ENCODE data around the gene OR10G4.
"Not testable (repeated sequence)": the region's sequence is repeated elsewhere in the genome, so short reads cannot be mapped to it uniquely, and the experiment has no call there.

OR10G4 gene

GRCh38 chr11:124012697-124013096 is at the start of gene OR10G4:
Gene OR10G4 (plus strand): TSS chr11:124012997. CDS start chr11:124015575, 2,578 bp downstream.
- DNase-seq: no peak

DNA sequence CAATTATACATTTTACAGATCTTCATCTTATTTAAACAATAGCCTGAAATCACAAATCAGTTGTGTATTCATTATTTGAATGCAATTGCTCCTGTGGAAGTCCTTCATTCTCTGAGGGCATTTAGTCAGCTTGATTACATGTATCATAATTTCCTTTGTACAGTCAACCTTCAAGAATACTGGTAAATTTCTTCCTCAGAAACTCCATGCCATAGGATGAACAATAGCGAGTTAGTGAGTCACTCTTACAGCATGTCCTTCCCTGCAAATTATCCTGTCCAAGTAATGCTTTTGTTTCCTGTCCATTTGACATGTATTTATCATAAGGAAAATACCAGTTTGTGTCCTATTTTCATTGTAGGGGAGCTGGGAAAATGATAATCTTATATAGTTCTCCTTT is 39.0 kb upstream of the OR10G4 start:
- DNase-seq: no peak

DNA sequence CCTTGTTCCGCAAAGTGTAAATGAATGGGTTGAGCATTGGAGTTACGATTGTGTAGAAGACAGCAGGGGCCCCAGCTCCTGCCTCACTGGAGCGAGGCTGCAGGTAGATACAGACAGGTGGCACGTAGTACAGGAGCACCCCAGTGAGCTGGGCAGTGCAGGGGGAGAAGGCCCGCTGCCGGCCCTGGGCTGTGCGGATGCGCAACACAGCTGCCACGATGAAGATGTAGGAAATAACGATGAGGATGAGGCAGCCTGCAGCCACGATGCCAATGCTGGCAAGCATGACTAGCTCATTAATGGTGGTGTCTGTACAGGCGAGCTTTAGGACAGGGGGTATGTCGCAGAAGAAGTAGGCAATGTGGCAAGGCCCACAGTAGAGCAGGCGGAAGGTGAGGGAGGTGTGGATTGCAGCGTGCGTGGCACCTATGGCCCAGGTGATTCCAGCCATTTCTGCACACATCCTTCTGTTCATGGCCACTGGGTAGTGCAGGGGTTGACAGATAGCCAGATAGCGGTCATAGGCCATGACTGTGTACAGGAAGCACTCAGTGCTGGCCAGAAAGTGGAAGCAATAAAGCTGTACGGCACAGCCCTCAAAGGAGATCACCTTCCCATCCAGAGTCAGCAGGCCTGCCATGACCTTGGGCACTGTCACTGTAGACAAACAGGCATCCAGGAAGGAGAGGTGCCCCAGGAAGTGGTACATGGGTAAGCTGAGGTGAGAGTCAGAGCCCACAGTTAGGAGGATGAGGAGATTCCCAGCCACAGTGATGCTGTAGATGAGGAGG is 35.8 kb upstream of the OR10G4 start:
- no peak for DNase-seq

GRCh38 chr11:123977731-123978347 is 35.0 kb upstream of the OR10G4 start, which contains the start of gene OR10S1:
Gene OR10S1 (minus strand): TSS chr11:123977781. CDS start chr11:123977664, 117 bp downstream.
- no peak for DNase-seq

DNA sequence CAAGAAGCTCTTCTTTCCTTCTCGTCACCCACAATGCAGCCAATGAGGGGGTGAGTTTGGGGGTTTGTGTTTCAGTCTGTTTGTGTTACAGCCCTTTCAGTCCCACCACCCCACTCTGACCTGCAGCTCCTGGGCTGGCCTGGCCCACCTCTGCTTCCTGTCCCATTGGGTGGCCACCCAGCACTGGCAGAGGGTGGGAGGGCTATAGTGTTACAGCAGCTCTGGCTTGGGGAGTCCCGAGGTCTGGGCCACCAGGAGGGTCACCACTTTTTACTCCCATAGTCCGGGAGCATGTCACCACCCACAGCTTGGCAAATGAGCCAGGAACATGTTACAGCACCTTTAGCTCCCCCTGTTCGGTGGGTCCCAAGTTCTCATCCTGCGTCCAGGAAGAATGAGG is 33.5 kb upstream of the OR10G4 start:
- no peak for DNase-seq

- no peak for DNase-seq
Observed at GRCh38 chr11:123995119-123995518, 17.7 kb upstream of the OR10G4 start, which contains the start of gene OR10G6. Gene OR10G6 (minus strand): TSS chr11:123995161. CDS start chr11:123995161, 0 bp downstream.

GRCh38 chr11:124015837-124016236 is 3.0 kb downstream of the OR10G4 start:
- DNase-seq: not testable (repeated sequence)

- DNase-seq: no peak
Observed at GRCh38 chr11:124026498-124026897, 13.7 kb downstream of the OR10G4 start, which contains the start of gene OR10G8. Gene OR10G8 (plus strand): TSS chr11:124026798. CDS start chr11:124029623, 2,825 bp downstream.

DNA sequence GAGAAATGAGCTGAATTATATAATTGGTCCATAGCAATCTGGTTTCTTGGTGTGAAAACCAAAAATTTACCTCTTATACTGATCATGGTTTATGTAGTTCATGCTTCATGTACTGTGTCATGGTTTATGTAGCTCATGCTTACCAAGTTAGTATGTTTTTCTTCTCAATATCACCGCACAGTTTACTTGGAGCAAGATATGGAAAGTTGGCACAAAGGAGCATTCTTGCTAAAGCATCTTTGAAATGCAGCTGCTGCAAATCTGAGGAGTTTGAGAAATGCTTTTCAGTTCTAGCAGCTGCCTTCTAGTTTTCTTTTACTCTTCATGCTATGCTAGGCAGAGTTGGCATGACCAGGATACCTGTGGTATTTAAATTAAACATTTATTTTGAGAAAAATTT is 23.9 kb downstream of the OR10G4 start:
- no peak for DNase-seq

DNA sequence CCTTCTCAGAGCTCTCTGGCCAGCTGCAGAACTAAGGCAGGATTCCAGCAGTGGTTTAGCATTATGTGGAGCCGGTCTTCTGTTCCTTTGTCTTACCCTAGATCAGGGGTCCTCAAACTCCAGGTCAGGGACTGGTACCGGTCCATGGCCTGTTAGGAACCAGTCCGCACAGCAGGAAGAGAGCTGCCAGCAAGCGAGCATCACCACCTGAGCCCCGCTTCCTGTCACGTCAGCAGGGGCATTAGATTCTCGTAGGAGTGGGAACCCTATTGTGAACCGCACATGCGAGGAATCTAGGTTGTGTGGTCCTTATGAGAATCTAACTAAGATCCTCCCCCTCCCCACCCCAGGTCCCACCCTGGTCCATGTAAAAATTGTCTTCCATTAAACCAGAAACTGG is 26.8 kb downstream of the OR10G4 start:
- no peak for DNase-seq

DNA sequence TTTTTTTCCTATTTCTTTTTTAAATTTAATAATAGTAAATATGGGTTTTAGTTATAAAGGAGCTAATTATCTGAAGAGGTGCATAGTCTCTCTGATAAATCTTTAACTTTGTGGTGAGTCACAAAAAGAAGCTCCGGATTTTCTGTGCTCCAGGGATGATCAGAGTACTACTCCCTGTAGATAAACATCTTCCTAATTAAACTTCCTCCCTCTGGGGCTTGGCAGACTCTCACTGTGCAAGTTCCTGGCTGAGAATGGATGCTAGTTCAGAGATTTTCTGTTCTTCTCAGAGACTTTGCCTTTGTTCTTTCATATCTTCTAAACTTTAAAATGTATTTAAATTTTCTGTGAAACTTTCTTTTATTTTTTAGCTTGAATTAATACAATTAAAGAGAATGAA is 28.5 kb downstream of the OR10G4 start, which contains the start of gene OR10G7:
Gene OR10G7, minus strand, starts transcription at position 72 of the 400 bp plus-strand sequence. CDS start 2,324 bp downstream, outside the sequence.
- no peak for DNase-seq

- DNase-seq: no peak
Observed at GRCh38 chr11:124043420-124043819, 30.6 kb downstream of the OR10G4 start.

DNA sequence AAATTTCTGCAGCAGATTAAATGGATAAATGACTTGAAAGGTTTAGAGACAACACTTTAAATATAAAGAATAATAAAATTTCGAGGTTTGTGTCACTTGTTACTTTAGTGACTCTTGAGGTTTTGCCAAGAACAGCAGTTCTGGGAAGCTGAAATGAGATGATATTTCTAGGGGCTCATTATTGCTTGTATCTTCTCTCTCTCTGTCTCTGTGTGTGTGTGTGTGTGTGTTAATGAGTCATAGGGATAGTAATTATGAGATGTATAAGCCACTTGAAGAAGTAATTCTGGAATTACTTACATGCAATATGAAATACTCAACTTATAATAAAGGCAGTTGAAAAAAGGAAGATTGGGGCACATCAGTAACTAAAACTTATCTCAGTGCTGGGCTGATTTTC is 38.0 kb downstream of the OR10G4 start:
- no peak for DNase-seq

DNA sequence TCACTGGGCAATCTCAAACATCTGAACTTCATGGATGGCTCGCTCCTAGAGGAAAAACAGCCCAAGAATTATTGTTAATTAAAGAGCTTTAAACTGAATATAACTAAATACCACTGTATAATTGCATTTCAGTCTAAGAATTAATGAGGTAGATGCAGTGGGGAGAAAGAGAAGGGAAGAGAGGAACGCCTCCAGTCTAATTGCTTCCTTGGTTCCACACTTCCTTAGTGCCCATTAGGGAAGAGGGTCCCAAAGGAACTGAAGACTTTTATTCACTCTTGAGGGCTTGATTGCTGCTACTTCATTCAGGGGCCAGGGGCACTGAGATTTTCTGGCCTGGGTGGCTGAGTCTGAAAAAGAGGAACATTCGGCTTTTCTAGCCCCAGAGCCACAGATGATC is 40.2 kb downstream of the OR10G4 start:
- DNase-seq: no peak

Data from NCI-H345 (cell line).